ENCODE results near the gene LRRK1.

DNA sequence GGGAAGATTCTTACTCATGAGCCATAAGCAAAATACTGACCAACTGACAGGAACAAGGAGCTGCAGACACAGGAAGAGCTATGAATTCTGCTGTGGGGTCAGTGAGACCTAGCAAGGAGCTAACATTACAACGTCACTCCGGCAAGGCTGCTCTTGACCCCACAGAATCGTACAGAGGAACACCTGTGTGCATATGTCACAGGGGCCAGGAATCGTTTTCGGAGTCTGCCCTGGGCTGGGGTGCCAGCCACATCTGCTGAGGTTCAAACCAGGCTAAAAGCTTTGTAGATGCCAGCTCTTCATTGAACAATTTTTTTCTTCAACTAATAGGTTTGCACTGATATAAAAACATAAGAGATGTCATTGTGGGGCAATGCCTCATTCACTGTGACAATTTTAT is 82.6 kb downstream of the LRRK1 start:
- TF ChIP-seq, protein P1, sequence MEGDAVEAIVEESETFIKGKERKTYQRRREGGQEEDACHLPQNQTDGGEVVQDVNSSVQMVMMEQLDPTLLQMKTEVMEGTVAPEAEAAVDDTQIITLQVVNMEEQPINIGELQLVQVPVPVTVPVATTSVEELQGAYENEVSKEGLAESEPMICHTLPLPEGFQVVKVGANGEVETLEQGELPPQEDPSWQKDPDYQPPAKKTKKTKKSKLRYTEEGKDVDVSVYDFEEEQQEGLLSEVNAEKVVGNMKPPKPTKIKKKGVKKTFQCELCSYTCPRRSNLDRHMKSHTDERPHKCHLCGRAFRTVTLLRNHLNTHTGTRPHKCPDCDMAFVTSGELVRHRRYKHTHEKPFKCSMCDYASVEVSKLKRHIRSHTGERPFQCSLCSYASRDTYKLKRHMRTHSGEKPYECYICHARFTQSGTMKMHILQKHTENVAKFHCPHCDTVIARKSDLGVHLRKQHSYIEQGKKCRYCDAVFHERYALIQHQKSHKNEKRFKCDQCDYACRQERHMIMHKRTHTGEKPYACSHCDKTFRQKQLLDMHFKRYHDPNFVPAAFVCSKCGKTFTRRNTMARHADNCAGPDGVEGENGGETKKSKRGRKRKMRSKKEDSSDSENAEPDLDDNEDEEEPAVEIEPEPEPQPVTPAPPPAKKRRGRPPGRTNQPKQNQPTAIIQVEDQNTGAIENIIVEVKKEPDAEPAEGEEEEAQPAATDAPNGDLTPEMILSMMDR (IDR thresholded peaks at IDR 0.05): no peak
- TF ChIP-seq EZH2phosphoT487 (IDR thresholded peaks at IDR 0.05): no peak
- TF ChIP-seq EZH2 (IDR thresholded peaks at IDR 0.05): no peak

Data from neural progenitor cell (in vitro differentiated cells).